IMR-90 (cell line): ENCODE data around the gene ZRSR2.

Source experiments
- CTCF ChIP-seq: conservative IDR thresholded peaks from 2 replicates; pipeline ENCODE4 v1.5.1; 2012; ENCODE audit warnings: mild to moderate bottlenecking, low read depth, low read length, improper control_type of control experiment
- POLR2A ChIP-seq: IDR thresholded peaks from 2 replicates; pipeline ENCODE4 v1.6.1; 2012; ENCODE audit warnings: mild to moderate bottlenecking, low read depth, low read length
- RAD21 ChIP-seq: IDR thresholded peaks from 2 replicates; pipeline ENCODE4 v1.6.1; 2012; ENCODE audit warnings: low read length, improper control_type of control experiment
- RCOR1 ChIP-seq: IDR thresholded peaks from 2 replicates; pipeline ENCODE4 v1.6.1; 2012; ENCODE audit warnings: mild to moderate bottlenecking, low read length, improper control_type of control experiment; ENCODE audit not compliant: insufficient replicate concordance

- TF ChIP-seq CTCF (no peak), POLR2A (no peak), RAD21 (no peak), RCOR1 (no peak)
These were observed 73.7 kb downstream of the ZRSR2 start for GRCh38 chrX:15864023-15864422.
